ENCODE results near the gene LZTS3. TPM values are rescaled to one million over a fixed set of nuclear protein-coding genes. Genes with fewer than 3 reads are reported as not detected.
"Not testable (repeated sequence)": the region's sequence is repeated elsewhere in the genome, so short reads cannot be mapped to it uniquely, and the experiment has no call there.

The LZTS3 gene
- total RNA-seq, 1 donor from 2014 or later = 12.8 TPM

DNA sequence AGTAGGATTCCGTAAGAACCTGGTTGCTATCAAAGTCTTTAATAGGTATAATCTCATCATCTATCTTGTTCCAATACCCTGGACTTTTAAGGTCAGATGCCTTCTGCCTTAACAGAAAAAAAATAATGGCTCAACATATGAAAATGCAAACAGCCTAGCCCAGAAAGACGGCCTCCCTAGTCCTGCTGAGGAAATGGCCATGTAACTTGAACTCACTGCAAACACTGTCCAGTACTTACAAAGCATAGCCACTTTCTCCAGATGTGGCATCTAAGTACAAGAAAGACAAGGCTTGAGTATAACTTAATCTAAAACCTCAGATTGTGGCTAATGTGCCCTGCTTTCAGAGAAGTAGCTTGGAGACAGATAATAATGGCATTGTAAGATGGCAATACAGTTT is 40.2 kb downstream of the LZTS3 start:
- no peak overlapping the region for H3K27ac ChIP-seq
- TF ChIP-seq, protein P1, sequence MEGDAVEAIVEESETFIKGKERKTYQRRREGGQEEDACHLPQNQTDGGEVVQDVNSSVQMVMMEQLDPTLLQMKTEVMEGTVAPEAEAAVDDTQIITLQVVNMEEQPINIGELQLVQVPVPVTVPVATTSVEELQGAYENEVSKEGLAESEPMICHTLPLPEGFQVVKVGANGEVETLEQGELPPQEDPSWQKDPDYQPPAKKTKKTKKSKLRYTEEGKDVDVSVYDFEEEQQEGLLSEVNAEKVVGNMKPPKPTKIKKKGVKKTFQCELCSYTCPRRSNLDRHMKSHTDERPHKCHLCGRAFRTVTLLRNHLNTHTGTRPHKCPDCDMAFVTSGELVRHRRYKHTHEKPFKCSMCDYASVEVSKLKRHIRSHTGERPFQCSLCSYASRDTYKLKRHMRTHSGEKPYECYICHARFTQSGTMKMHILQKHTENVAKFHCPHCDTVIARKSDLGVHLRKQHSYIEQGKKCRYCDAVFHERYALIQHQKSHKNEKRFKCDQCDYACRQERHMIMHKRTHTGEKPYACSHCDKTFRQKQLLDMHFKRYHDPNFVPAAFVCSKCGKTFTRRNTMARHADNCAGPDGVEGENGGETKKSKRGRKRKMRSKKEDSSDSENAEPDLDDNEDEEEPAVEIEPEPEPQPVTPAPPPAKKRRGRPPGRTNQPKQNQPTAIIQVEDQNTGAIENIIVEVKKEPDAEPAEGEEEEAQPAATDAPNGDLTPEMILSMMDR (IDR thresholded peaks at IDR 0.05) = no peak
- no peak for TF ChIP-seq POLR2AphosphoS5 (IDR thresholded peaks at IDR 0.05; ENCODE audit: insufficient read depth in 1 of 2, low read depth in 1 of 2)
- no peak for TF ChIP-seq POLR2A (IDR thresholded peaks at IDR 0.05)
- H3K4me3 ChIP-seq = no peak overlapping the region

DNA sequence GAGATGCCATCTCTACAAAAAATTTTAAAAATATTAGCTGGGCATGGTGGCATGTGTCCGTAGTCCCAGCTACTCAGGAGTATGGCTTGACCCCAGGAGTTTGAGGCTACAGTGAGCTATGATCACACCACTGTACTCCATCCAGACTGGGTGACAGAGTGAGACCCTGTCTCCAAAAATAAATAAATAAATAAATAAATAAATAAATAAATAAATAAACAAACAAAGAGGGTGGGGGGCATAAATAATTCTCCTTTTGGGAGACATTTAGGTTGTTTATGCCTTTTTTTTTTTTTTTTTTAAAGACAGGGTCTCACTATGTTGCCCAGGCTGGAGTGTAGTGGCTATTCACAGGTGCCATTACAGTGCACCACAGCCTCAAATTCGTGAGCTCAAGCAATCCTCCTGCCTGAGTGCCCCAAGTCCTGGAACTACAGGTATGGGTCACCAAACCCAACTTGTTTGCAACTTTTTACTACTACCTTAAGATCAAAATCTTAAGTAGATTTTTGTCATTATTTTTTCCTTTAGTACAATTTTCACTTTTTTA is 43.2 kb downstream of the LZTS3 start:
- Histone ChIP-seq H3K27me3 (no peaks in the 10 kb centered on the region), H3K9me3 (no peaks in the 10 kb centered on the region), H3K4me3 (no peak overlapping the region), H3K27ac (no peak overlapping the region), H3K36me3 (peaks cover 0 to 5% of the 10 kb centered on the region in 2 donors), H3K4me1 (no peaks in the 10 kb centered on the region)
- TF ChIP-seq POLR2AphosphoS5 (IDR thresholded peaks at IDR 0.05; ENCODE audit: insufficient read depth in 1 of 2, low read depth in 1 of 2) = no peak
- TF ChIP-seq, protein P1 (IDR thresholded peaks at IDR 0.05) = no peak
- TF ChIP-seq POLR2A (IDR thresholded peaks at IDR 0.05) = no peak
- DNase-seq (ENCODE audit: extremely low spot score in 2 of 2) = no peak
- intact Hi-C loops (cut with DNase I) = no loop called here

More for the DNA sequence above, 40.2 kb downstream of the LZTS3 start:
- Histone ChIP-seq H3K36me3 (no peaks in the 10 kb centered on the region), H3K9me3 (no peaks in the 10 kb centered on the region), H3K27me3 (no peaks in the 10 kb centered on the region), H3K4me1 (no peaks in the 10 kb centered on the region)
- no peak for DNase-seq (ENCODE audit: extremely low spot score in 2 of 2)
- intact Hi-C loops (cut with DNase I) = no loop called here

DNA sequence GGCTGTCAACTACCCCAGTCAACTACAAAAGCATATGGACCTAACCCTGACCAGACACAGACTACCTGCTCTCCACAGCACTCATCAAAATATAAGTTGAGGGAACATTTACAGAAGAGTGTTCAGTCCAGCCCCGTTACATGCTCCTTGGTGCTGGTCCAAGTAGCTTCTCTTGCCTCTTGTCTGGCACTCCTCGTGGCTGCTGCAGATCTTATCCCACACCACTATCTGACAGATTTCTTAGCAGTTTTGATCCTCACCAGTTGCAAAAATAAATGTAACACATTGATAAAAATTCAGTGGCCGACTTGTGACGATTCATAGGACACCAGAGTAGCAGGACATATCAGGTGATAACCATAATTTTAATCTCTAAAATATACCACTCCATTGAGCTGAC is 44.3 kb downstream of the LZTS3 start:
- intact Hi-C loops (cut with DNase I) = no loop called here
- no peaks in the 10 kb centered on the region for H3K4me1 ChIP-seq
- no peak for DNase-seq (ENCODE audit: extremely low spot score in 2 of 2)
- no peak overlapping the region for H3K27ac ChIP-seq
- no peak overlapping the region for H3K4me3 ChIP-seq
- H3K36me3 ChIP-seq = peaks cover 0 to 5% of the 10 kb centered on the region in 2 donors
- no peaks in the 10 kb centered on the region for H3K27me3 ChIP-seq
- H3K9me3 ChIP-seq = no peaks in the 10 kb centered on the region
- TF ChIP-seq POLR2AphosphoS5 (IDR thresholded peaks at IDR 0.05; ENCODE audit: insufficient read depth in 1 of 2, low read depth in 1 of 2) = no peak
- TF ChIP-seq, protein P1 (IDR thresholded peaks at IDR 0.05) = no peak
- no peak for TF ChIP-seq POLR2A (IDR thresholded peaks at IDR 0.05)

DNA sequence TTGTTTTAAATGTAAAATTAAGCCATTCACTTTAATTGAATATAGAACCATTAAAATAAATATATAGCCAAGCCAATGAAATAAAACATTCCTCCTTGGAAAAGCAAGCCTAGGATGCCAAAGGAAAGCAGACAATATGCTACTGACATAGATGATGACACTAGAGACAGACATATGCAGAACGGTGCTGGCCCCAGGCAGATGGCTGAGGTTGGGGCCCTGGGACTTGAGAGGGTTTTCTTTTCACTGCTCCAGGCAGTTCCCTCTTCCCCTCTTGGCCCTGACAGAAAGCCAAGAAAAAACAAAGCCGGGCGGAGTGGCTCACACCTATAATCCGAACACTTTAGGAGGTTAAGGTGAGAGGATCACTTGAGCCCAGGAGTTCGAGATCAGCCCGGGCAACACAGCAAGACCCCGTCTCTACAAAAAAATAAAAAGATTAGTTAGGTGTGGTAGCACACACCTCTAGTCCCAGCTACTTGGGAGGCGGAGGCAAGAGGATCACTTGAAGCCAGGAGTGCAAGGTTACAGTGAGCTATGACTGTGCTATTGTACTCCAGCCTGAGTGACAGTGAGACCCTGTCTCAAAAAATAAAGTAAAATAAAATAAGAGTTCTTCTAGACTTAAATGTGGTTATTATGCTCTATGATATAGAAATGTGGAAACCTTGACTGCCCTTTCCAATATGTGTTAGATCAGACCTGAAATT is 44.9 kb downstream of the LZTS3 start:
- no peaks in the 10 kb centered on the region for H3K9me3 ChIP-seq
- TF ChIP-seq POLR2AphosphoS5 (IDR thresholded peaks at IDR 0.05; ENCODE audit: insufficient read depth in 1 of 2, low read depth in 1 of 2) = no peak

DNA sequence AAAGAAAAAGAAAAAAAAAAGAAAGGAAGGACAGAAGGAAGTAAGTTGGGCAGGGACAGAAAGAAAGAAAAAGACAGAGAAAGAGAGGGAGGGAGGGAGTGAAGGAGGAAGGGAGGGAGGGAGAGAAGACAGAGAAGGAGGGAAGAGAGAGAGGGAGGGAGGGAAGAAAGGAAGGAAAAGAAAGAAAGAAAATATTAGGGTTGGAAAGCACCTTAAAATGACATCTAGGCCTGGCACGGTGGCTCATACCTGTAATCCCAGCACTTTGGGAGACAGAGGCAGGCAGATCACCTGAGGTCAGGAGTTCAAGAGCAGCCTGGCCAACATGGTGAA is 46.9 kb downstream of the LZTS3 start:
- H3K27me3 ChIP-seq = no peaks in the 10 kb centered on the region
- no peaks in the 10 kb centered on the region for H3K4me1 ChIP-seq
- peaks cover 5 to 21% of the 10 kb centered on the region in 2 donors for H3K36me3 ChIP-seq
- DNase-seq (ENCODE audit: extremely low spot score in 2 of 2) = no peak
- intact Hi-C loops (cut with DNase I) = no loop called here
- no peak overlapping the region for H3K27ac ChIP-seq
- no peak overlapping the region for H3K4me3 ChIP-seq
- TF ChIP-seq POLR2A (IDR thresholded peaks at IDR 0.05) (no peak), POLR2AphosphoS5 (IDR thresholded peaks at IDR 0.05; ENCODE audit: insufficient read depth in 1 of 2, low read depth in 1 of 2) (no peak)
- TF ChIP-seq, protein P1 (IDR thresholded peaks at IDR 0.05) = no peak
- H3K9me3 ChIP-seq = no peaks in the 10 kb centered on the region

More for the DNA sequence above, 44.9 kb downstream of the LZTS3 start:
- DNase-seq (ENCODE audit: extremely low spot score in 2 of 2) = no peak
- no peaks in the 10 kb centered on the region for H3K27me3 ChIP-seq
- no peak overlapping the region for H3K27ac ChIP-seq
- H3K4me1 ChIP-seq = no peaks in the 10 kb centered on the region
- intact Hi-C loops (cut with DNase I) = no loop called here
- H3K36me3 ChIP-seq = peaks cover 0 to 5% of the 10 kb centered on the region in 2 donors
- H3K4me3 ChIP-seq = no peak overlapping the region

DNA sequence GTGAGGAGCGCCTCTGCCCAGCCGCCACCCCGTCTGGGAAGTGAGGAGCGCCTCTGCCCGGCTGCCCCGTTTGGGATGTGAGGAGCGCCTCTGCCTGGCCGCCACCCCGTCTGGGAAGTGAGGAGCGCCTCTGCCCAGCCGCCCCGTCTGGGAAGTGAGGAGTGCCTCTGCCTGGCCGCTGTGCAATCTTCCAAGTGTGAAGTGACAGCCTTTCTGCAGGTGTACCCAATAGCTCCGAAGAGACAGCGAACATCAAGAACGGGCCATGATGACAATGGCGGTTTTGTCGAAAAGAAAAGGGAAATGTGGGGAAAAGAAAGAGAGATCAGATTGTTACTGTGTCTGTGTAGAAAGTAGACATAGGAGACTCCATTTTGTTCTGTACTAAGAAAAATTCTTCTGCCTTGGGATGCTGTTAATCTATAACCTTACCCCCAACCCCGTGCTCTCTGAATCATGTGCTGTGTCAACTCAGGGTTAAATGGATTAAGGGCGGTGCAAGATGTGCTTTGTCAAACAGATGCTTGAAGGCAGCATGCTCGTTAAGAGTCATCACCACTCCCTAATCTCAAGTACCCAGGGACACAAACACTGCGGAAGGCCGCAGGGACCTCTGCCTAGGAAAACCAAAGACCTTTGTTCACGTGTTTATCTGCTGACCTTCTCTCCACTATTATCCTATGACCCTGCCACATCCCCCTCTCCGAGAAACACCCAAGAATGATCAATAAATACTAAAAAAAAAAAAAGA is 47.4 kb downstream of the LZTS3 start:
- H3K9me3 ChIP-seq; intact Hi-C loops (cut with DNase I); H3K27ac ChIP-seq; DNase-seq (ENCODE audit: extremely low spot score in 2 of 2); H3K27me3 ChIP-seq; H3K4me1 ChIP-seq; H3K4me3 ChIP-seq: not testable (repeated sequence)
- peaks cover 5 to 26% of the 10 kb centered on the region in 2 donors for H3K36me3 ChIP-seq

DNA sequence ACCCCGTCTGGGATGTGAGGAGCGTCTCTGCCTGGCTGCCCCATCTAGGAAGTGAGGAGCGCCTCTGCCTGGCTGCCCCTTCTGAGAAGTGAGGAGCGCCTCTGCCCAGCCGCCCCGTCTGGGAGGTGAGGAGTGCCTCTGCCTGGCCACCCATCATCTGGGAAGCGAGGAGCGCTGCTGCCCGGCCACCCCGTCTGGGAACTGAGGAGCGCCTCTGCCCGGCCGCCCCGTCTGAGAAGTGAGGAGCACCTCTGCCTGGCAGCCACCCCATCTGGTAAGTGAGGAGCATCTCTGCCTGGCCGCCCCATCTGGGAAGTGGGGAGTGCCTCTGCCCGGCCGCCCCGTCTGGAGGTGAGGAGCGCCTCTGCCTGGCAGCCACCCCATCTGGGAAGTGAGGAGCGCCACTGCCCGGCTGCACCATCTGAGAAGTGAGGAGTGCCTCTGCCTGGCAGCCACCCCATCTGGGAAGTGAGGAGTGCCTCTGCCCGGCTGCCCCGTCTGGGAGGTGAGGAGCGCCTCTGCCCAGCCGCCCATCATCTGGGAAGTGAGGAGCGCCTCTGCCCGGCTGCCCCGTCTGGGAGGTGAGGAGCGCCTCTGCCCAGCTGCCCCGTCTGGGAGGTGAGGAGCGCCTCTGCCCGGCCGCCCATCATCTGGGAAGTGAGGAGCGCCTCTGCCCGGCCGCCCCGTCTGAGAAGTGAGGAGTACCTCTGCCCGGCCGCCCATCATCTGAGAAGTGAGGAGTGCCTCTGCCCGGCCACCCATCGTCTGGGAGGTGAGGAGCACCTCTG is 48.4 kb downstream of the LZTS3 start:
- H3K4me1 ChIP-seq; H3K4me3 ChIP-seq; DNase-seq (ENCODE audit: extremely low spot score in 2 of 2); H3K27ac ChIP-seq; H3K9me3 ChIP-seq; intact Hi-C loops (cut with DNase I); H3K27me3 ChIP-seq: not testable (repeated sequence)
- peaks cover 5 to 26% of the 10 kb centered on the region in 2 donors for H3K36me3 ChIP-seq

DNA sequence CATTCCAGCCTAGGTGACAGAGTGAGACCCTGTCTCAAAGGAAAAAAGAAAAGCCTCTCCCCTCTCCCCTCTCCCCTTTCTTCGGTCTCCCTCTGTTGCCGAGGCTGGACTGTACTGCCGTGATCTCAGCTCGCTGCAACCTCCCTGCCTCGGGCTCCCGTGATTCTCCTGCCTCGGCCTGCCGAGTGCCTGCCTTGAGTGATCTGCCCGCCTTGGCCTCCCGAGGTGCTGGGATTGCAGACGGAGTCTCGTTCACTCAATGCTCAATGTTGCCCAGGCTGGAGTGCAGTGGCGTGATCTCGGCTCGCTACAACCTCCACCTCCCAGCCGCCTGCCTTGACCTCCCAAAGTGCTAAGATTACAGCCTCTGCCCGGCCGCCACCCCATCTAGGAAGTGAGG is 49.2 kb downstream of the LZTS3 start:
- H3K27ac ChIP-seq; H3K27me3 ChIP-seq; H3K9me3 ChIP-seq; DNase-seq (ENCODE audit: extremely low spot score in 2 of 2); H3K4me3 ChIP-seq; intact Hi-C loops (cut with DNase I); H3K4me1 ChIP-seq: not testable (repeated sequence)
- H3K36me3 ChIP-seq = peaks cover 5 to 26% of the 10 kb centered on the region in 2 donors
